ENCODE measurements around the gene COPG1.

- no peak for TF ChIP-seq CTCF (IDR thresholded peaks at IDR 0.05)
- TF ChIP-seq POLR2A (IDR thresholded peaks at IDR 0.05): no peak
Measured at GRCh38 chr3:129282727-129283327, 33.4 kb downstream of the COPG1 start.
